ENCODE results near the gene CHMP4B. TPM values are rescaled to one million over a fixed set of nuclear protein-coding genes. Genes with fewer than 3 reads are reported as not detected.

Gene CHMP4B, protein sequence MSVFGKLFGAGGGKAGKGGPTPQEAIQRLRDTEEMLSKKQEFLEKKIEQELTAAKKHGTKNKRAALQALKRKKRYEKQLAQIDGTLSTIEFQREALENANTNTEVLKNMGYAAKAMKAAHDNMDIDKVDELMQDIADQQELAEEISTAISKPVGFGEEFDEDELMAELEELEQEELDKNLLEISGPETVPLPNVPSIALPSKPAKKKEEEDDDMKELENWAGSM
- 26.1 and 61.7 TPM in 2 replicates for total RNA-seq

DNA sequence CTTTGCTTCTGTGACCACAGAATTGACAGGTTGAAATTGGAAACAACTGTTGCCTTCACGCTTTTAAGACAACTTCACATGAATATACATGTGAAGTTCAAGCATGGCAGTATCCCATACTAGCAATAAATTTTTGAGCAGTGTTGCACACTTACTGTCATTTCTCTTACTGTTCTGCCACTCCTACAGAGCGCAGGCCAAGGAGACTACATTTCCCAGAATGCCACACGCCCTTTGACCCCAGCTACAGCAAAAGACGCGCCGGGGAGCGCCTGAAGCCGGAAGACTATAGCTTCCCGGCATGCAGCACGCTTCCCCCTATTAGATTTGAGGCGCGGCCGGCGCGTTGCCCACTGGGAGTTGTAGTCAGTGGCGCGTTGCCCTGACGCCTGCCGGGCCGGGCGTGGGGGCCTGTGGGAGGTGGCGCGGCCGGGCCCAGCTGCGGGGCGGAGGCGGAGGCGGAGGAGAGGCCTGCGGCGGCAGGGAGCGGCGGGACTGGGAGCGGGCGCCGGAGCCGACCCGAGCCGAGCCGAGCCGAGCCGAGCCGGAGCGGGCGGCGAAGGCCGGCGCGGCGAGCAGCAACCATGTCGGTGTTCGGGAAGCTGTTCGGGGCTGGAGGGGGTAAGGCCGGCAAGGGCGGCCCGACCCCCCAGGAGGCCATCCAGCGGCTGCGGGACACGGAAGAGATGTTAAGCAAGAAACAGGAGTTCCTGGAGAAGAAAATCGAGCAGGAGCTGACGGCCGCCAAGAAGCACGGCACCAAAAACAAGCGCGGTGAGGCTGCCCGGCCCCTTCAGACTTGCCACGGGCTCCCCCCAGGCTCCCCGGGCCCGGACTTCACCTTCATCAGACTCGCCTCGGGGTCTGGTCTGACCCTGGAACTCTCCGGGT lies at the start of gene CHMP4B:
TSS of gene CHMP4B (plus strand) at position 464 of the 891 bp plus-strand sequence. CDS start at position 585, 121 bp downstream.

Other genes starting within 250 kb of the CHMP4B start
- gene C20orf144, start 149.0 kb upstream of the CHMP4B start, total RNA-seq: 0.14 and 0.22 TPM in 2 replicates
- gene ACTL10, start 144.4 kb upstream of the CHMP4B start, total RNA-seq: 1.1 and 1.6 TPM in 2 replicates
- gene NECAB3, start 136.9 kb upstream of the CHMP4B start, total RNA-seq: 31.8 and 47.3 TPM in 2 replicates
- 0.66 and 19.8 TPM in 2 replicates for gene E2F1, start 125.0 kb upstream of the CHMP4B start, total RNA-seq
- gene PXMP4, start 91.0 kb upstream of the CHMP4B start, total RNA-seq: 1.3 and 6.0 TPM in 2 replicates
- 1.5 and 1.9 TPM in 2 replicates for gene ZNF341, start 79.4 kb upstream of the CHMP4B start, total RNA-seq
- gene RALY, start 182.6 kb downstream of the CHMP4B start, total RNA-seq: 81.4 and 87.2 TPM in 2 replicates

All from placental pericyte (primary cell).